ENCODE results near the gene OR7A17.

OR7A17 gene

GRCh38 chr19:14837391-14837790, 48.5 kb downstream of the OR7A17 start:
- no peak for DNase-seq (ENCODE audit: low spot score)
- no peak for TF ChIP-seq CTCF (IDR thresholded peaks at IDR 0.05)
- H3K4me3 ChIP-seq, result no peak overlapping the region

GRCh38 chr19:14835011-14835410, 50.9 kb downstream of the OR7A17 start, which contains the start of the genes OR7A5 and OR7C1:
TSS of gene OR7A5 (minus strand) at chr19:14835185. CDS start at chr19:14828241, 6,944 bp downstream.
TSS of gene OR7C1 (minus strand) at chr19:14835185. CDS start at chr19:14800136, 35,049 bp downstream.
- TF ChIP-seq CTCF (IDR thresholded peaks at IDR 0.05), result no peak
- DNase-seq (ENCODE audit: low spot score), result no peak
- H3K4me3 ChIP-seq, result no peak within 1 kb of the TSS
- no peak within 1 kb of the TSS for H3K27ac ChIP-seq

More at GRCh38 chr19:14837391-14837790, 48.5 kb downstream of the OR7A17 start:
- no peak overlapping the region for H3K27ac ChIP-seq

GRCh38 chr19:14830702-14831101, 55.2 kb downstream of the OR7A17 start:
- Histone ChIP-seq H3K27ac (no peak overlapping the region), H3K4me3 (no peak overlapping the region)
- no peak for TF ChIP-seq CTCF (IDR thresholded peaks at IDR 0.05)
- DNase-seq (ENCODE audit: low spot score), result no peak
